CD4-positive, alpha-beta T cell treated with Interferon gamma for 1 hour (primary cell): ENCODE data around the gene GUCY1B1.
"Not testable (repeated sequence)": the region's sequence is repeated elsewhere in the genome, so short reads cannot be mapped to it uniquely, and the experiment has no call there.

Source experiments
- DNase-seq: peaks from one replicate; pipeline ENCODE4 v3.0.0-alpha.2; 2020

Gene GUCY1B1

GRCh38 chr4:155762334-155762733 lies 3.5 kb downstream of the GUCY1B1 start:
- no peak for DNase-seq

- no peak for DNase-seq
Measured at GRCh38 chr4:155763551-155763950, 4.7 kb downstream of the GUCY1B1 start.

DNA sequence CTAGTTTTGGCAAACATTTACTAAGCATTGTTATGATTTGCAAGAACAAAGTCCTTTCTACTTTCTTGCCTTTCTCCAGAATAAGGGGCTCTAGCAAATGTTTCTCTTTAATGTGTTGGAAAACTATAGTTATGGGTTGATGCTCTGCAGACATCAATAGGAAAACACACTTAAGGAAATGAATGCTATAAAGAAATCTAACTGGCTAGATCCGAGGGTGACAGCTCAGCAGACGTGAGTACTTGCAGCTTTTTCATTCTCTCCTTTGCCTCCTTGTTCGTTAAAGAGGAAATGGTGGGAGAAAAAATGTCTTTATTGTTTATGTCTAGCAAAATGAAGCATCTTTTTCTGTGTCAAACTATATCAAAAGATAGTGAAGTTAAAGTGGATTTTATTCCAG lies 6.3 kb downstream of the GUCY1B1 start:
- DNase-seq: no peak

- no peak for DNase-seq
Measured at GRCh38 chr4:155766622-155767021, 7.8 kb downstream of the GUCY1B1 start.

- no peak for DNase-seq
Measured at GRCh38 chr4:155768370-155768769, 9.5 kb downstream of the GUCY1B1 start.

DNA sequence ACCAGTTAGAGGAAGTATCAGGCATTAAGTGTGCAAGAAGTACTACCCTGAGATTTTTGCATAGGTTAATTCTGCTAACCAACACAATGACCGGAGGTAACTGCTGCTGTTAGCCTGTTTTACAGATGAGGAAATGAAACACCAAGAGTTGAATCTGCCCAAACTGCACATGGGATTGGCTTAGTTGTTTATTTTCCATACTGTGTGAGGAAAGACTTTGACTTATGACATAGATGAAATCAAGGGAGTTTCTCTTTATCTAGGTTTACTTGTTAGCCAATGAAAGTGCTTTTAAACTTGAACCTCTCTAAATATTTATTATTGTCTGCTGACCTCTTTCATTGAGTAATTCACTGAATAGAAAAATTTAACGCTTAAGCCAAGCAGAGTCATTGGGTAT lies 10.3 kb downstream of the GUCY1B1 start:
- DNase-seq: no peak

- DNase-seq: no peak
Measured at GRCh38 chr4:155772459-155773195, 13.8 kb downstream of the GUCY1B1 start.

- DNase-seq: no peak
Measured at GRCh38 chr4:155773196-155773800, 14.5 kb downstream of the GUCY1B1 start.

DNA sequence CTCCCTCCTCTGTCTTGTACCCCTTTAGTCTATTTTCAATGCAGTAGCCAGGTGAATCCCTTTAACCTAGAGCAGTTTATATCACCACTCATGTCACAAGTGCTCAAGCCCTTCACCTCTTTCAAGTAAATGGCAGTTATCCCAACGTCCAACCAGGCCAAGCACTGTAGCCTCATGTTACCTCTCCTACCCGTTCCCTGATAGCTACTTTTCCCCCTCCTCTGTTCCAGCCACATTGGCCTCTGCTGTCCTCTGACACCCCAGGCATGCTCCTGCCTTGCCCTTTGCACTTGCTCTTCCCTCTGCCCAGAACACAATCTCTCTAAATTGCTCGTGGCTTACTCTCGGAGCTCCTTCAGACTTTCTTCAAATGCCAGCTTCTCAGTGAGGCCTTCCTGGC lies 15.2 kb downstream of the GUCY1B1 start:
- DNase-seq: no peak

GRCh38 chr4:155777971-155778735 lies 19.3 kb downstream of the GUCY1B1 start:
- DNase-seq: no peak

DNA sequence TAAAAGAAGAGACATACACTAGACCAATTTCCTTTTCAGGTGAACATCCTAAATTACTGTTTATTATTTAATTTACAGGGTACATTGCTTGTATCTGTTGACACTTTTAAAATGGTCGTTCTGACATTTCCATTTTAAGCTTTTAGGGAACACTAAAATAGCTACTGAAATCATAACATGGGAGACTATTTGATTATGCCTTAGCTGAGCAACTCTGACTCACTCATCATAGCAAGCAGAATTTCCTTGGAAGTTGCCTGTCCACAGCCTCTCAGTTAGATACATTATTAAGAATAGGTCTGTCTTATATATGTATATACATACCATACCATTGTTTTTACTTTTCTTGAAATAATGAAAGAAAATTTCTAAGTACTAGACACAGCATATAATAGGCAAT lies 22.0 kb downstream of the GUCY1B1 start:
- no peak for DNase-seq

GRCh38 chr4:155781249-155781831 lies 22.5 kb downstream of the GUCY1B1 start:
- no peak for DNase-seq

GRCh38 chr4:155784637-155785036 lies 25.8 kb downstream of the GUCY1B1 start:
- no peak for DNase-seq

DNA sequence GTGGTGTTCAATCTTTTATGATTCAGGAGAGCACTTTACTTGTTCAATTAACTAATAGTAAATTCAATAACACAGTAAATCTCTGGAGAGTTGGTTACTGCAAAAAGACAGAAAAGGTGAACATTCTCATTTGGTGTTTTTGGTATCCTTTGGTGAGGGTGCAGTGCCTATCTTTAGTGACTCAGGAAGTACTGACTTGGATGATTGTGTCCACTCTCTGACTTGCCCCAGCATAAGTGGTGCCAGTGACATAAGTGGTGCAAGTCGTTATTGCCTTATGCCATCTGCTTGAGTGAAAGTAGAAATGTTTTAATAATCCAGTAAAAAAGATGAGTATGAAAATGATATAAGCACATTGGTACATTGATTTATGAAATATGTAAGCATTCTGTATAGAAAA lies 27.0 kb downstream of the GUCY1B1 start:
- no peak for DNase-seq

DNA sequence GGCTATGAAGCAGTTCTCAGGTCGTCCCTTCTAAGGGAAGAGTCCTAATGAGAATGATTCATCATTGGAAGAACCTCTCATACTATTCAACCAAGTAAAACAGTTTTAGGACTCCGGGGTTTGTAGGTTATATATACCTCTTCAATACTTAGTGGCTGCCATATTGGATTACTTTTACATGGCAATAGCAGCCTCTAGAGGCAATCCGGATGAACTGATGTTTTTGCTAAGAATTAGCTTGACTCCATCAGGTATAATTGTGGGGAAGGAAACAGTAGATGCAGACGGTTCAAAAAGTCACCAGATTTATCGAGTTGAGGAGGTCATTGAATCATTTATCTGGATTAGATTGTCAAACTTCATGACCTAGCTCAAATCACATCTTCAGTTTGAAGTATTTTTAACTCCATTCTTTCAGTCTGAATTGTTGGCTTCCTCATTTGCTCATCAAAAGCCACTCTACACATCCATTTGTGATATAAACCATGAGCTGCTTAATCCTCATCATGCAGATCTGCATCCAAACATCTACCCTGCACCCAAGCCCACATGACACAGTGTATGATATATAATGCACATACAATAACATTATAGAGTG lies 28.4 kb downstream of the GUCY1B1 start:
- no peak for DNase-seq

GRCh38 chr4:155789391-155789790 lies 30.6 kb downstream of the GUCY1B1 start:
- DNase-seq: no peak

DNA sequence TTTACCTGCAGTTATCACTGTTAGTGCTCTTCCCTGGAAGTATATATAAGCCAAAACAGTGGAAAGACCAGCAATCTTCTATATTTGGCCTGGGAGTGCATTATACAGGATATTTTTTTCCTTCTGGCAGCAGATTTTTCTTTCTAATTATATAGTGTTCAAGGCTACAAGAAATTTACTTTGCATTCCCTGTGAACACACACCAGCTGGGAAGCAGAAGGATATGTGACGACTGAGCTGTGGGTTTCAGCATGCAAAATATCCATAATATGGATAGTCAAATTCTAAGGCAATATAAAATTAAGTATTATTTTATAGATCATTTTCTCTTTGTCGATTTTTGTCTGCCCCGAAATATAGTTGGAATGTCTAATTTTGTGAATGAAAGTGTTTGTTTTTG lies 31.2 kb downstream of the GUCY1B1 start:
- no peak for DNase-seq

DNA sequence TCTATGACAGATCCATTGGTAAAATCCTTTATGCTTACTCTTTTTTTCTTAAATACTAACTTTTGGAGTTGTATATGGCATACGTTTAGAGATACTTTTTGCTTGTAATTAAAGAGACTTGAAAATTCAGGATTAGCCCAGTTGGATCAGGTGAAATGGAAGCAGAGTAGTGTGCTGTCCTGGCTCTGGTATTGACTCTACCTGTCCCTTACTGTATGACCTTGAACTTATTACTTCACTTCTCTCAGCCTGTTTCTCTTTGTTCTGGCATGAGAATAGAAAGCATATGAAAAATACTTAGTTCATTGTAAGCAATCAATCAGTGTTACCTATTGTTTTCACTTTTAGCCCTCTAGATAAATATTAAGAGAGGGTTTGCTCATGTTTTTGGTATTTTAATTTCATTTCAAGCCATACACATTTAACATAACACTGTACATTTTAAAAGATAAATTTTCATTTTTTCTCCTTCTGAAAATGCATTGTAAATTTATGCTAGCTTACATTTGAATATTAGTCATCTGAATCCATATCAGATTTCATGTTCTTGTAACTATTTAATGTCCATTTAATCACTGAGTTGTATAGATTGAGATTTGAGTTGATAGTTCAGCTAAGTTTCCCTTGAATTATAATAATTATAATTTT lies 35.9 kb downstream of the GUCY1B1 start:
- DNase-seq: no peak

DNA sequence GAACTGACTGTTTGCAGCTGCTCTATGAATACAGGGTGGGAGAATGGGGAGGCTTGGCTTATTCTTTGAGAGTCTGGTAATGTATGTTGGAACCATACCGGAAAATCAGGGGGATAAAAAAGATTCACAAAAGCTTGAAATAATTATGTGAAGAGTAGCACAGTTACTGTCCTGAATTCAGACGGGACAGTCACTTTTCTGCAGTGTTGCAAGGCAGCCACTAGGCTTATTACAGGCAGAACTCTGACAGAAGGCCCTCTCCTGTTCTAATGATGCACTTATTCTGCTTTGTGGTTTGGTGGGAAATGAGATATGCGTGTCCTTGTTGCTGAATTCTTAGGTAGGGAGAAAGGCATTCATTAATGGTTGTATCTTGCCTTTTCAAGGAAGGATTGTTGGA lies 37.2 kb downstream of the GUCY1B1 start:
- no peak for DNase-seq

GRCh38 chr4:155797581-155797980 lies 38.8 kb downstream of the GUCY1B1 start:
- DNase-seq: not testable (repeated sequence)

GRCh38 chr4:155799116-155799793 lies 40.4 kb downstream of the GUCY1B1 start:
- DNase-seq: no peak

- no peak for DNase-seq
Measured at GRCh38 chr4:155799794-155800123, 40.9 kb downstream of the GUCY1B1 start.
